Hepatocyte (in vitro differentiated cells): Measurements from ENCODE around the gene TSHZ1.

Source experiments
- CTCF ChIP-seq: fragments of 200-600 bp; sonication (generic); IDR thresholded peaks from 2 replicates; pipeline ENCODE4 v1.5.1; 2016; ENCODE audit warnings: antibody characterized with exemption, mild to moderate bottlenecking; ENCODE audit not compliant: poor library complexity
- EZH2phosphoT487 ChIP-seq: fragments of 200-600 bp; sonication (generic); IDR thresholded peaks from one replicate; pipeline ENCODE4 v1.6.1; 2018; ENCODE audit warnings: antibody characterized with exemption, mild to moderate bottlenecking, low read depth, moderate library complexity; ENCODE audit not compliant: unreplicated experiment, severe bottlenecking

- no peak for TF ChIP-seq EZH2phosphoT487
- TF ChIP-seq CTCF: no peak
Measured at GRCh38 chr18:75238100-75238499, 27.5 kb downstream of the TSHZ1 start.
